Measurements from ENCODE around the gene HECW1. TPM values are rescaled to one million over a fixed set of nuclear protein-coding genes. Genes with fewer than 3 reads are reported as not detected.

The HECW1 gene
- total RNA-seq, 3 donors from 2014 or later (not counting 1 experiment from before 2014, with no cell fraction given), result not detected

GRCh38 chr7:43430411-43430810, 318.0 kb downstream of the HECW1 start:
- no peak overlapping the region for H3K27ac Mint-ChIP-seq
- Histone ChIP-seq H3K36me3 (ENCODE audit: control insufficient read depth, insufficient read depth, low read length) (no peaks in the 10 kb centered on the region), H3K9me3 (ENCODE audit: control insufficient read depth, insufficient read depth, low read length) (no peaks in the 10 kb centered on the region), H3K27ac (ENCODE audit: low read length) (no peak overlapping the region), H3K4me1 (ENCODE audit: control insufficient read depth, insufficient read depth, low read length) (no peaks in the 10 kb centered on the region), H3K4me3 (ENCODE audit: low read length) (no peak overlapping the region), H3K27me3 (ENCODE audit: control insufficient read depth, insufficient read depth, low read length) (no peaks in the 10 kb centered on the region)
- H3K36me3 Mint-ChIP-seq, result no peaks in the 10 kb centered on the region
- DNase-seq (no peak), ATAC-seq (no peak)
- H3K4me3 Mint-ChIP-seq, result no peak overlapping the region
- H3K9me3 Mint-ChIP-seq, result no peaks in the 10 kb centered on the region
- TF ChIP-seq, protein P1, sequence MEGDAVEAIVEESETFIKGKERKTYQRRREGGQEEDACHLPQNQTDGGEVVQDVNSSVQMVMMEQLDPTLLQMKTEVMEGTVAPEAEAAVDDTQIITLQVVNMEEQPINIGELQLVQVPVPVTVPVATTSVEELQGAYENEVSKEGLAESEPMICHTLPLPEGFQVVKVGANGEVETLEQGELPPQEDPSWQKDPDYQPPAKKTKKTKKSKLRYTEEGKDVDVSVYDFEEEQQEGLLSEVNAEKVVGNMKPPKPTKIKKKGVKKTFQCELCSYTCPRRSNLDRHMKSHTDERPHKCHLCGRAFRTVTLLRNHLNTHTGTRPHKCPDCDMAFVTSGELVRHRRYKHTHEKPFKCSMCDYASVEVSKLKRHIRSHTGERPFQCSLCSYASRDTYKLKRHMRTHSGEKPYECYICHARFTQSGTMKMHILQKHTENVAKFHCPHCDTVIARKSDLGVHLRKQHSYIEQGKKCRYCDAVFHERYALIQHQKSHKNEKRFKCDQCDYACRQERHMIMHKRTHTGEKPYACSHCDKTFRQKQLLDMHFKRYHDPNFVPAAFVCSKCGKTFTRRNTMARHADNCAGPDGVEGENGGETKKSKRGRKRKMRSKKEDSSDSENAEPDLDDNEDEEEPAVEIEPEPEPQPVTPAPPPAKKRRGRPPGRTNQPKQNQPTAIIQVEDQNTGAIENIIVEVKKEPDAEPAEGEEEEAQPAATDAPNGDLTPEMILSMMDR (IDR thresholded peaks at IDR 0.05), result no peak
- 73% methylated on average over 2 of the region's 2 CpGs for WGBS (ENCODE audit: insufficient coverage)
- H3K27me3 Mint-ChIP-seq (ENCODE audit: low read depth in 2 of 2), result peaks cover 10 to 18% of the 10 kb centered on the region in 2 donors
- intact Hi-C loops (cut with micrococcal nuclease), result no loop called here
- no peaks in the 10 kb centered on the region for H3K4me1 Mint-ChIP-seq

- WGBS (ENCODE audit: insufficient coverage), result 79% methylated on average over 3 of the region's 3 CpGs
- no peaks in the 10 kb centered on the region for H3K9me3 Mint-ChIP-seq
- no peak for DNase-seq
- TF ChIP-seq, protein P1 (IDR thresholded peaks at IDR 0.05), result no peak
- Histone ChIP-seq H3K27me3 (ENCODE audit: control insufficient read depth, insufficient read depth, low read length) (no peaks in the 10 kb centered on the region), H3K27ac (ENCODE audit: low read length) (no peak overlapping the region), H3K4me3 (ENCODE audit: low read length) (no peak overlapping the region), H3K9me3 (ENCODE audit: control insufficient read depth, insufficient read depth, low read length) (no peaks in the 10 kb centered on the region), H3K36me3 (ENCODE audit: control insufficient read depth, insufficient read depth, low read length) (no peaks in the 10 kb centered on the region), H3K4me1 (ENCODE audit: control insufficient read depth, insufficient read depth, low read length) (no peaks in the 10 kb centered on the region)
- H3K4me1 Mint-ChIP-seq, result no peaks in the 10 kb centered on the region
- H3K4me3 Mint-ChIP-seq, result no peak overlapping the region
- H3K27me3 Mint-ChIP-seq (ENCODE audit: low read depth in 2 of 2), result peaks cover 10 to 18% of the 10 kb centered on the region in 2 donors
- no peak overlapping the region for H3K27ac Mint-ChIP-seq
- no peak for ATAC-seq
- no peaks in the 10 kb centered on the region for H3K36me3 Mint-ChIP-seq
- intact Hi-C loops (cut with micrococcal nuclease), result no loop called here
Observed at GRCh38 chr7:43431020-43431595, 318.7 kb downstream of the HECW1 start.

DNA sequence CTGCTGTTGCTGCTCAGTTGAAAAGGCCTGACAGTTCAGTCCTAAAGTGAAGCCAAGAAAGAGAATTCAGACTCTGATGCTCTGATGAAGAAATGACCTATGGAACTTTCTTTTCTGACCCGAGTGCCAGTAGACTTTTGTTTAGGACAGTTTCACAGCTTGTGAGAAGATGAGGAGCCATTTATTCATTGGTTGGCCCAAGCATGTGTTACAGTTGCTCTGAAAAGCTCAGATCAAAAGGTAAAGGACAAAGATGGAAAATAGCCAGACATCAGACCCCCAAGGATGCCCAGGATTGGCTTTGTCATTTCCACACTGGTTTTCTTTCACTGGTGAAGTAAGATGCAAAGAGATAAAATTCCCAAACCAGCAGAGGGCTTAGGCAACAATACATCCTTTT, 321.2 kb downstream of the HECW1 start:
- 93% methylated on average over 1 of the region's 1 CpG for WGBS (ENCODE audit: insufficient coverage)
- H3K27ac Mint-ChIP-seq, result no peak overlapping the region

More for the DNA sequence above, 321.2 kb downstream of the HECW1 start:
- no peaks in the 10 kb centered on the region for H3K9me3 Mint-ChIP-seq
- peaks cover 10 to 18% of the 10 kb centered on the region in 2 donors for H3K27me3 Mint-ChIP-seq (ENCODE audit: low read depth in 2 of 2)
- ATAC-seq (no peak), DNase-seq (no peak)
- no peak overlapping the region for H3K4me3 Mint-ChIP-seq
- intact Hi-C loops (cut with micrococcal nuclease), result no loop called here
- Histone ChIP-seq H3K27ac (ENCODE audit: low read length) (no peak overlapping the region), H3K4me3 (ENCODE audit: low read length) (no peak overlapping the region), H3K27me3 (ENCODE audit: control insufficient read depth, insufficient read depth, low read length) (no peaks in the 10 kb centered on the region), H3K36me3 (ENCODE audit: control insufficient read depth, insufficient read depth, low read length) (no peaks in the 10 kb centered on the region), H3K4me1 (ENCODE audit: control insufficient read depth, insufficient read depth, low read length) (no peaks in the 10 kb centered on the region), H3K9me3 (ENCODE audit: control insufficient read depth, insufficient read depth, low read length) (no peaks in the 10 kb centered on the region)
- TF ChIP-seq, protein P1 (IDR thresholded peaks at IDR 0.05), result no peak
- H3K4me1 Mint-ChIP-seq, result no peaks in the 10 kb centered on the region
- H3K36me3 Mint-ChIP-seq, result no peaks in the 10 kb centered on the region

Data from natural killer cell (primary cell).